ENCODE data around the gene ZNF574.
"Not testable (repeated sequence)": the region's sequence is repeated elsewhere in the genome, so short reads cannot be mapped to it uniquely, and the experiment has no call there.

Gene ZNF574

GRCh38 chr19:42075616-42076379 is at the start of gene ZNF574:
Gene ZNF574 (plus strand): TSS chr19:42076166. CDS start chr19:42078607, 2,441 bp downstream.
- DNase-seq (ENCODE audit: low read depth) = peak; percentile 96

GRCh38 chr19:42028304-42029216 is 47.4 kb upstream of the ZNF574 start:
- no peak for DNase-seq (ENCODE audit: low read depth)

GRCh38 chr19:42030645-42031440 is 45.1 kb upstream of the ZNF574 start:
- no peak for DNase-seq (ENCODE audit: low read depth)

GRCh38 chr19:42032431-42032830 is 43.5 kb upstream of the ZNF574 start:
- DNase-seq (ENCODE audit: low read depth) = no peak

- DNase-seq (ENCODE audit: low read depth) = no peak
Measured at GRCh38 chr19:42033413-42033812, 42.6 kb upstream of the ZNF574 start.

- peak; percentile 34 for DNase-seq (ENCODE audit: low read depth)
Measured at GRCh38 chr19:42034640-42035391, 41.1 kb upstream of the ZNF574 start.

- DNase-seq (ENCODE audit: low read depth) = no peak
Measured at GRCh38 chr19:42037649-42038048, 38.3 kb upstream of the ZNF574 start.

GRCh38 chr19:42038666-42039065 is 37.3 kb upstream of the ZNF574 start:
- no peak for DNase-seq (ENCODE audit: low read depth)

GRCh38 chr19:42040031-42040430 is 35.9 kb upstream of the ZNF574 start:
- DNase-seq (ENCODE audit: low read depth) = no peak

- DNase-seq (ENCODE audit: low read depth) = not testable (repeated sequence)
Measured at GRCh38 chr19:42040491-42040890, 35.5 kb upstream of the ZNF574 start.

GRCh38 chr19:42042455-42043170 is 33.4 kb upstream of the ZNF574 start:
- DNase-seq (ENCODE audit: low read depth) = no peak

- DNase-seq (ENCODE audit: low read depth) = no peak
Measured at GRCh38 chr19:42045575-42045974, 30.4 kb upstream of the ZNF574 start.

GRCh38 chr19:42048992-42049391 is 27.0 kb upstream of the ZNF574 start:
- DNase-seq (ENCODE audit: low read depth) = no peak

GRCh38 chr19:42051166-42052115 is 24.5 kb upstream of the ZNF574 start:
- no peak for DNase-seq (ENCODE audit: low read depth)

- DNase-seq (ENCODE audit: low read depth) = no peak
Measured at GRCh38 chr19:42052241-42052863, 23.6 kb upstream of the ZNF574 start.

- DNase-seq (ENCODE audit: low read depth) = no peak
Measured at GRCh38 chr19:42053037-42053935, 22.7 kb upstream of the ZNF574 start.

- DNase-seq (ENCODE audit: low read depth) = no peak
Measured at GRCh38 chr19:42054205-42054604, 21.8 kb upstream of the ZNF574 start.

GRCh38 chr19:42057846-42058245 is 18.1 kb upstream of the ZNF574 start:
- DNase-seq (ENCODE audit: low read depth) = no peak

All from T-helper 22 cell (primary cell).